Bronchial epithelial cell (primary cell): ENCODE data around the gene MED22. TPM values are rescaled to one million over a fixed set of nuclear protein-coding genes. Genes with fewer than 3 reads are reported as not detected.
"Not testable (repeated sequence)": the region's sequence is repeated elsewhere in the genome, so short reads cannot be mapped to it uniquely, and the experiment has no call there.

Experiments
- DNase-seq: peaks from one replicate; pipeline ENCODE4 v3.0.0-alpha.2; 2010; ENCODE audit warnings: low read depth
- FAIRE-seq: peaks from 2 replicates; lab custom pipeline; 2011; peaks lifted over from hg19 to GRCh38; lab: Jason Lieb, UNC
- H3K27me3 ChIP-seq: 2 replicates; pipeline ENCODE4 v1.5.1; 2011; ENCODE audit warnings: low read length; ENCODE audit not compliant: control insufficient read depth, insufficient read depth
- H3K36me3 ChIP-seq: 2 replicates; pipeline ENCODE4 v1.5.1; 2011; ENCODE audit warnings: low read length; ENCODE audit not compliant: control insufficient read depth, insufficient read depth
- H3K4me3 ChIP-seq: 2 replicates; pipeline ENCODE4 v1.5.1; 2011; ENCODE audit warnings: mild to moderate bottlenecking, low read depth, low read length, control low read depth
- CTCF ChIP-seq: IDR thresholded peaks from 2 replicates; pipeline ENCODE4 v1.5.1; 2011; ENCODE audit warnings: mild to moderate bottlenecking, moderate library complexity, low read length, control low read depth, inconsistent platforms; ENCODE audit not compliant: insufficient read depth, severe bottlenecking
- total RNA-seq: library from RNA; depleted of rRNA; stranded (reverse); fragments of >200 nt; gene quantifications from 2 replicates; pipeline ENCODE4 v1.2.1, GENCODE V29; 2014

The MED22 gene
- total RNA-seq, 1 donor from 2014 or later: 21.3 TPM

- H3K27me3 ChIP-seq: peaks cover 6% of the 10 kb centered on the region
- TF ChIP-seq CTCF: no peak
- no peak overlapping the region for H3K4me3 ChIP-seq
- no peaks in the 10 kb centered on the region for H3K36me3 ChIP-seq
- FAIRE-seq (no peak), DNase-seq (no peak)
Measured at GRCh38 chr9:133305731-133306130, 42.2 kb downstream of the MED22 start.

DNA sequence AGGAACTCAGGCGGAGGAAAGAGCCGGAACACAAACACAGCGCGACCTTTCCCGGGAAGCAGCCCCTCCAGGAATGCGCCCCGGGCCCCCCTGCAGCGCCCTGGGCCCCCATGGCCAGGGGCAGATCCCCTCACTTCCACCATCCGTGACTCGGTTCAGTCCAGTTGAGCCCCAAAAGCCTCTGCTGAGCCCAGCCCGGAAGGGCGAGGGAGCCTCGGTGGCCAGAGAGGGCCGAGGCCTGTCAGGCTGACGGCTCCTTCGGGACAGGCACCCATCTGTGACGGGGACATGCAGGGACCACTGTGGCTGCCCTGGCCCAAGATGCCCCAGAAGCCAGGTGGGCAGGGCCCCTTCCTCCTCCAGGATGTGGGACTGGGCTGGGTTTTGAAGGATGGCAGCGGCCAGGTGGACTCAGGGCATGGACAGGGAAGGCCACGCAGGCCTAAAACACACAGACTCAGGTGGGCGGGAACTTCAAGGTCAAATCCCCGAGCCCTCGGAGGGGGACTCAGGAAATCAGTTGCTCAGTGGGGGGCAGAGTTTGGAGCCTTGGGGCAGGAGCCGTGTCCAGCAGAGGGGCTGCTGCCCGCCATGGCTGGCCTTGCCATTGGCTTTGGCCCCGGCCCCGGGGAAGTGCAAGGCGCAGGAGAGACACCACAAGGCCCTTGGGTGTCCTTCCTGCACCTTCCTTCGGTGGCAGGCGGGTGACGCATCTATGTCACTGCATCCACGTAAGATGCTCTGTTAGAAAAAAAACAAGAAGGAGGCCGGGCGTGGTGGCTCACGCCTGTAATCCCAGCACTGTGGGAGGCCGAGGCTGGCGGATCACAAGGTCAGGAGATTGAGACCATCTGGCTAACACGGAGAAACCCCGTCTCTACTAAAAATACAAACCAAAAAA lies 43.2 kb downstream of the MED22 start:
- no peaks in the 10 kb centered on the region for H3K36me3 ChIP-seq
- peaks cover 6% of the 10 kb centered on the region for H3K27me3 ChIP-seq
- H3K4me3 ChIP-seq: no peak overlapping the region
- FAIRE-seq (no peak), DNase-seq (no peak)
- TF ChIP-seq CTCF: no peak

DNA sequence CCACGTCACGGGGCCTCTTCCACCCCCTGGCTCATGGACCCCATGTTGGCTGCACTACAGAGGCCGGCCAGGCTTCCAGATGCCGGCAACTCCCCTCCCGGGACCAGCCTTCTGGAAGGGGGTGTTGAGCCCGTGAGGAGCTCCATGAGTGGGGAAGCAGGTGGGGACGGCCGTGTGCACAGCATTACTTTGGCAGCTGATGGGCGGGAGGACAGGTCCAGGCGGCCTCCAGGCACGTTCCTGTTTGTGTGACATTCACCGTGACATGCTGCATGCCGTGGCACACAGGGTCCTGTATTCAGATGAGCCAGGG lies 43.8 kb downstream of the MED22 start:
- Histone ChIP-seq H3K4me3 (no peak overlapping the region), H3K27me3 (peaks cover 6% of the 10 kb centered on the region), H3K36me3 (no peaks in the 10 kb centered on the region)
- no peak for FAIRE-seq
- no peak for TF ChIP-seq CTCF
- DNase-seq: no peak

DNA sequence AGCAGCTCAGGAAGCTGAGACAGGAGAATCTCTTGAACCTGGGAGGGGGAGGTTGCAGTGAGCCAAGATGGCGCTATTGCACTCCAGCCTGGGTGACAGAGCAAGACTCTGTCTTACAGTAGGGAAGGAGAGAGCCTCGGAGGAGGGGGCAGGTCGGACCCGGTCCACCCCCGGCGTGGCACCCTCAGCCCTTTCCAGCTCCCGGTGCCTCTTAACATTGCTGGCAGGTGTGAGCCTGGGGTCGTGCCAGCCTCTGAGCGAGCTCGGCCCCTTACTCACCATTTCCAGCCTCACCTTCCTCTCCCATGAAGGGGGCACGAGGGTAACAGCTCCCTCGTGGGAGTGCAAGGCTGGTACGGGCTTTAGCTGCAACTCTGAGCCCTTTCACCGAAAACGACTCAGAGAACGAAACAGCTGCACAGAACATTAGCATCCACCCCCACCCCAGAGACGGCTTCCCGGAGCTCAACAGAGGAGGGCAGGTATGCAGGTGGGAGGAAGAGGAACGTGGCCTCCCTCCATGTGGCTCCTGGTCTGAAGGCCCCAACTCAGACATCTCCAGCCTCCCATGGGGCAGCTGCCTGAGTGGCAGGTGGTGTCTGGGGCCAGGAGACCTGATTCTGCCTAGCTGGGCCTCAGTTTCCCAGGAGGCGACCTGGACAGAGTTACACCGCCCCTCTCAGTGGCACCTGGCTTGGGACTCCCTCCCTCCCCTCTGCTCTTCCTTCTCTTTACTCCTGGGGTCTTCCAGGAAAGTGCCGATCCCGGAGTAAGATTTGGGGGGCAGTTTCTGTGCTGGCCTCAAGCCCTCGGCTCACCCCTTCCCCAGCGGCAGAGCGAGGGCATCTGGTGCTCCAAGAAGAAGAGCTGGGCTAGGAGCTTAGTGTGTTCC lies 44.4 kb downstream of the MED22 start:
- DNase-seq (no peak), FAIRE-seq (no peak)
- Histone ChIP-seq H3K27me3 (peaks cover 6% of the 10 kb centered on the region), H3K4me3 (no peak overlapping the region), H3K36me3 (no peaks in the 10 kb centered on the region)
- TF ChIP-seq CTCF: no peak

DNA sequence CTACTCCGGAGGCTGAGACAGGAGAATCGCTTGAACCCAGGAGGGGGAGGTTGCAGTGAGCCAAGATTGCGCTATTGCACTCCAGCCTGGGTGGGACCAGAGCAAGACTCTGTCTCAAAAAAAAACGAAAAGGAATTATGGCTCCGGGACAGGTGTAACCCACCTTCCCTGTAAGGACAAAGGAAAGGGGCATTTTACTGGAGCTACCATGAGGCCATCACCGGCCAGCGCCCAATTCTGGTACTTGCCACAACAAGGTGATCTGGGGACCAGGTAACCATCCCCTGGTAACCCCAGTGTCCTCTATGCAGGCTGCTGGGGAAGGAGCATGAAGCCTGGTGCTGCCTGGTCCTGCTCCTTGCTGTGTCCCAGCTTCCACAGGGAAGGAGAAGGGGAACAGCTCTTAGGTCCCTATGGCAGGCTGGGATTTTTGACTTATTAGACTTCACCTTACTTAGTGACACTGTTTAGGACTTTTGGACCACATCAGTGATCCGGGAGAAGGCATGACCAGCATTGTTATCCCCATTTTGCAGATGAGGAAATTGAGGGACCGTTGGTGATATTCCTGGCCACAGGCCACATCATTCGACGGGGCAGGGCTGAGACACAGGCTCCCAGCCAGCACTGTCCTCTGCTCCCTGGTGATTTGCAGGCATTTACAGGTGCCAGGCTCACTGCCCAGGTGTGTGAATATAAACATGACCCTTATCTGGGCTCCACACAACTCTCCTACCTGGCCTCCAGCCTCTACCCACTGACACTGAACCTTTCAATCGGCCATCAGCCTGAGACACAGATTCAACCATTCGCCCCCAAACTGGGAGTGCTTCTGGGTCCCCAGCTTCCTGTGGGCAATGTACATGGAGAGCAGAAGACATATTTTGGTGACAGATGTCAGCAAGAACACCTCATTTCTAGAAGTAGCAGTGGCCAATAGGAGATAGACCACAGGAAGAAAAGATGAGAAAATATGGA lies 46.4 kb downstream of the MED22 start:
- Histone ChIP-seq H3K4me3 (no peak overlapping the region), H3K36me3 (no peaks in the 10 kb centered on the region), H3K27me3 (peaks cover 6% of the 10 kb centered on the region)
- DNase-seq (no peak), FAIRE-seq (no peak)
- TF ChIP-seq CTCF: no peak

GRCh38 chr9:133299996-133300395 lies 47.9 kb downstream of the MED22 start:
- not testable (repeated sequence) for H3K27me3 ChIP-seq, FAIRE-seq, H3K4me3 ChIP-seq, DNase-seq, H3K36me3 ChIP-seq
